ENCODE data around the gene CAPN14.
A peak's percentile ranks its signal among the peaks of the same experiment; 100 is the strongest.

Gene CAPN14

GRCh38 chr2:31263636-31264190 lies 46.4 kb upstream of the CAPN14 start:
- Histone ChIP-seq H3K36me3 (replicated peaks; ENCODE audit: insufficient read depth, low read length) (no peaks in the 10 kb centered on the region), H3K4me3 (ENCODE audit: low read length) (no peak overlapping the region), H3K27ac (ENCODE audit: low read length) (no peak overlapping the region), H3K9ac (ENCODE audit: low read length) (no peak overlapping the region), H4K20me1 (ENCODE audit: insufficient read depth, low read length) (no peaks in the 10 kb centered on the region), H3K4me2 (ENCODE audit: low read depth, low read length) (no peak overlapping the region), H3K27me3 (replicated peaks; ENCODE audit: insufficient read depth, low read length) (no peaks in the 10 kb centered on the region), H3K9me3 (replicated peaks; ENCODE audit: insufficient read depth, low read length) (no peaks in the 10 kb centered on the region), H3F3A (ENCODE audit: insufficient read depth, low read length) (no peaks in the 10 kb centered on the region), H2AFZ (ENCODE audit: low read length) (no peak overlapping the region), H3K9me2 (replicated peaks; ENCODE audit: insufficient read depth, low read length) (no peaks in the 10 kb centered on the region), H3K4me1 (ENCODE audit: low read length) (no peaks in the 10 kb centered on the region), H3K79me2 (ENCODE audit: low read length) (no peaks in the 10 kb centered on the region)
- DNase-seq = no peak
- TF ChIP-seq CTCF (IDR thresholded peaks at IDR 0.05; ENCODE audit: low read length) (peak; percentile 29; the same call in 1 of the 2 replicates), EZH2 (optimal IDR thresholded peaks at IDR 0.05; ENCODE audit: low read depth, low read length) (no peak), EZH2phosphoT487 (IDR thresholded peaks at IDR 0.05; ENCODE audit: low read length) (no peak)

GRCh38 chr2:31260870-31261269 lies 43.6 kb upstream of the CAPN14 start:
- Histone ChIP-seq H3K9me2 (replicated peaks; ENCODE audit: insufficient read depth, low read length) (no peaks in the 10 kb centered on the region), H3K27ac (ENCODE audit: low read length) (no peak overlapping the region), H3K4me2 (ENCODE audit: low read depth, low read length) (no peak overlapping the region), H3K27me3 (replicated peaks; ENCODE audit: insufficient read depth, low read length) (no peaks in the 10 kb centered on the region), H2AFZ (ENCODE audit: low read length) (no peak overlapping the region), H3K9me3 (replicated peaks; ENCODE audit: insufficient read depth, low read length) (no peaks in the 10 kb centered on the region), H3K4me1 (ENCODE audit: low read length) (peaks cover 18% of the 10 kb centered on the region), H3K36me3 (replicated peaks; ENCODE audit: insufficient read depth, low read length) (no peaks in the 10 kb centered on the region), H4K20me1 (ENCODE audit: insufficient read depth, low read length) (no peaks in the 10 kb centered on the region), H3K4me3 (ENCODE audit: low read length) (no peak overlapping the region), H3F3A (ENCODE audit: insufficient read depth, low read length) (peaks cover 11% of the 10 kb centered on the region), H3K79me2 (ENCODE audit: low read length) (no peaks in the 10 kb centered on the region), H3K9ac (ENCODE audit: low read length) (no peak overlapping the region)
- no peak for TF ChIP-seq EZH2phosphoT487 (IDR thresholded peaks at IDR 0.05; ENCODE audit: low read length)
- no peak for TF ChIP-seq EZH2 (optimal IDR thresholded peaks at IDR 0.05; ENCODE audit: low read depth, low read length)
- no peak for TF ChIP-seq CTCF (IDR thresholded peaks at IDR 0.05; ENCODE audit: low read length)
- no peak for DNase-seq

GRCh38 chr2:31259075-31259474 lies 41.8 kb upstream of the CAPN14 start:
- Histone ChIP-seq H3K9me2 (replicated peaks; ENCODE audit: insufficient read depth, low read length) (no peaks in the 10 kb centered on the region), H3K9me3 (replicated peaks; ENCODE audit: insufficient read depth, low read length) (no peaks in the 10 kb centered on the region), H3K9ac (ENCODE audit: low read length) (no peak overlapping the region), H3K4me2 (ENCODE audit: low read depth, low read length) (no peak overlapping the region), H3K27me3 (replicated peaks; ENCODE audit: insufficient read depth, low read length) (no peaks in the 10 kb centered on the region), H3K27ac (ENCODE audit: low read length) (no peak overlapping the region), H3K4me1 (ENCODE audit: low read length) (peaks cover 25% of the 10 kb centered on the region), H3K36me3 (replicated peaks; ENCODE audit: insufficient read depth, low read length) (no peaks in the 10 kb centered on the region), H3K79me2 (ENCODE audit: low read length) (no peaks in the 10 kb centered on the region), H4K20me1 (ENCODE audit: insufficient read depth, low read length) (no peaks in the 10 kb centered on the region), H3K4me3 (ENCODE audit: low read length) (no peak overlapping the region), H2AFZ (ENCODE audit: low read length) (no peak overlapping the region), H3F3A (ENCODE audit: insufficient read depth, low read length) (peaks cover 13% of the 10 kb centered on the region)
- no peak for TF ChIP-seq EZH2phosphoT487 (IDR thresholded peaks at IDR 0.05; ENCODE audit: low read length)
- no peak for TF ChIP-seq CTCF (IDR thresholded peaks at IDR 0.05; ENCODE audit: low read length)
- no peak for TF ChIP-seq EZH2 (optimal IDR thresholded peaks at IDR 0.05; ENCODE audit: low read depth, low read length)
- no peak for DNase-seq

Measured in MM.1S (cell line).